ENCODE data around the gene RTKN.
"Not testable (repeated sequence)": the region's sequence is repeated elsewhere in the genome, so short reads cannot be mapped to it uniquely, and the experiment has no call there.

RTKN gene, protein sequence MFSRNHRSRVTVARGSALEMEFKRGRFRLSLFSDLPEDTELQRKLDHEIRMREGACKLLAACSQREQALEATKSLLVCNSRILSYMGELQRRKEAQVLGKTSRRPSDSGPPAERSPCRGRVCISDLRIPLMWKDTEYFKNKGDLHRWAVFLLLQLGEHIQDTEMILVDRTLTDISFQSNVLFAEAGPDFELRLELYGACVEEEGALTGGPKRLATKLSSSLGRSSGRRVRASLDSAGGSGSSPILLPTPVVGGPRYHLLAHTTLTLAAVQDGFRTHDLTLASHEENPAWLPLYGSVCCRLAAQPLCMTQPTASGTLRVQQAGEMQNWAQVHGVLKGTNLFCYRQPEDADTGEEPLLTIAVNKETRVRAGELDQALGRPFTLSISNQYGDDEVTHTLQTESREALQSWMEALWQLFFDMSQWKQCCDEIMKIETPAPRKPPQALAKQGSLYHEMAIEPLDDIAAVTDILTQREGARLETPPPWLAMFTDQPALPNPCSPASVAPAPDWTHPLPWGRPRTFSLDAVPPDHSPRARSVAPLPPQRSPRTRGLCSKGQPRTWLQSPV

DNA sequence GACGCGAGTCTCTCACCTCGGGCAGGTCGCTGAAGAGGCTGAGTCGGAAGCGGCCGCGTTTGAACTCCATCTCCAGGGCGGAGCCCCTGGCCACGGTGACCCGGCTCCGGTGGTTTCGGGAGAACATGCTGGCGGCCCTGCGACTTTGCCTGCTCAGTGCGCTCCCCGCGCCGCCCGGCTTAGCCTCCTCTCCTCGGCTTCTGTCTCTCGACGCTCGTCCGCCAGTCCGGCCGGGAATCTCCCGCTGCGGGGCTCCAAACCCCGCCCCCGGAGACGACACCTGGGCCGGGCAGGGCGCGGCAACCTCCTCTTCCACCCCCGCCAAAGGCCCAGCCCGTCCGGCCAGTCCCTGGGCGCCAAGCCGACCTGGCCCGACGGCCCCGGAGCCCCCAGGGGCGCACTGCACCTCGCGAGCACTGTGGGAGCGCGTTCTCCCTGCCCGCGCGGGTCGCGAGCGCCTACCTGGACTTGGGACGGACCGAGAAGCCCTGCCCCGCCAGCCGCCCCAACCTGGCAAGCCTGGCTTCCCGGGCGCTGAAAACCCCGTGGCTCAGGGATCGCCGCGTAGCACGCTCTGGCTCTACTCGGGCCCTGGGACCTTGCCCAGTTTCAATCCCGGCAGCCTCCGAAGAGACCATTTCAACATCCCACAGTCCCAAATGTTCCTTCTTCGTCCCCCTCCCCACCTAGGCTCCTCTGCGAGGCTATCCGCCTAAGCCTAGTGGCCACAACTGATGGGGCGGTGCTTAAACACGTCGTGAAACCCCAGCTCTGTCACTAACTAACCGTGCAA lies at the start of gene RTKN:
TSS of gene RTKN (minus strand) at position 248 of the 793 bp plus-strand sequence. CDS start at position 127, 121 bp downstream.
- DNase-seq (ENCODE audit: low read depth in 2 of 2) = no peak

DNA sequence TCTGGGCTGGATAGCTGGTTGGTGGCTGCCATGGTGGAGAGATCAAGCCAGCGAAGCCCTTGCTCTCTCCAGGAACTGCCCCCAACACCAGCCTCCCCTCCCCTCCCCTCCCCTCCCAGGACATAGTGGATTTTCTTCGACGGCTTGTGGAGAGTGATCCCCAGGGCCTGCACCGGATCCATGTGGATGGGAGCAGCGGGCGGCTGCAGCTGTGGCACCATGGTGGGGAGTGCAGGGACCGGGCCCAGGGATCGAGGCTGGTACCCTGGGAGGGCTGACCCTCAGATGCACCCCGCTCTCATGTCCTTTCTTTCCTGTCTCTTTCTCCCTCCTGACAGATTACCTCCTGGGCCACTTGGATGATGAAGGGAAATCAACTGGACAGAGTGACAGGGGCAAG lies 48.2 kb upstream of the RTKN start:
- no peak for DNase-seq (ENCODE audit: low read depth in 2 of 2)

DNA sequence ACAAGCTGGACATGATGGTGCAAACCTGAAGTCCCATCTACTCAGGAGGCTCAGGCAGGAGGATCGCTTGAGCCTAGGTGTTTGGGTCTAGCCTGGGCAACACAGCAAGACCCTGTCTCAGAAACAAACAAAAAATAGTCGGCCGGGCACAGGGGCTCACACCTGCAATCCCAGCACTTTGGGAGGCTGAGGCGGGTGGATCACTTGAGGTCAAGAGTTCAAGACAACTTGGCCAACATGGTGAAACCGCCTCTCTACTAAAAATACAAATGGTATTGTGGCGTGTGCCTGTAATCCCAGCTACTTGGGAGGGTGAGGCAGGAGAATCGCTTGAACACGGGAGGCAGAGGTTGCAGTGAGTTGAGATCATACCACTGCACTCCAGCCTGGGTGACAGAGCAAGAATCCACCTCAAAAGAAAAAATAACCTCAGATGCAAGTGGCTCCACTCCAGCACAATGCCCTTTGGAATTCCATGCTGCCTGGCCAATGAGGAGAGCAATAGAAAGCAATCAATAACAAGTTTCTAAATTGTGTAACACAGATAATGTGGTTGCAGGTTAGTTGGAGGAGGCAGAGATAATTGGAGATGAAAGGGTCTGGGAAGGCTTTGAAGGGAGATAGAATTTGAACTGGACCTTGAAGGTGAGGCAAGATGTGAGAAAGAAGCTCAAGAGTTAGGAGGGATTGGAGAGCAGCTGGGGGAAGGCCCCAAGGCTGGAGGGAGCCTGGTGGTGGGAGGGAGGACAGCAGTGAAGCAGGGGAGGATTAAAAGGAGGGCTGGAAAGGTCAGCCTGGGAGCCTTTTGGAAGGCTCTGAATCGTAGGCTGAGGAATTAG lies 47.1 kb upstream of the RTKN start:
- DNase-seq (ENCODE audit: low read depth in 2 of 2) = no peak

DNA sequence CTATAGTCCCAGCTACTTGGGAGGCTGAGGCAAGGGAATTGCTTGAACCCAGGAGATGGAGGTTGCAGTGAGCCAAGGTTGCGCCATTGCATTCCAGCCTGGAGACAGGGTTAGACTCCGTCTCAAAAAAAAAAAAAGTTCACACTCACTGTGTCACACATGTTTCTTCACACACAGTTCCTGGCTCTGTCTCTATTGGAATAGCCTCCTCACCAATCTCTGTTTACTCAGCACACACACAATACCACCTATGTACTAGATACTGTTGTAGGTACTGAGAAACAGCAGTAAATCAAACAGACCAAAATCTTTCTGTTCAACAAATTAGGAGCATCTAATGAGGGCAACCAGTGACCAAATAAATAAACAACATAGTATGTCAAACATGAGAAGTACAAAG lies 44.4 kb upstream of the RTKN start:
- DNase-seq (ENCODE audit: low read depth in 2 of 2) = no peak

DNA sequence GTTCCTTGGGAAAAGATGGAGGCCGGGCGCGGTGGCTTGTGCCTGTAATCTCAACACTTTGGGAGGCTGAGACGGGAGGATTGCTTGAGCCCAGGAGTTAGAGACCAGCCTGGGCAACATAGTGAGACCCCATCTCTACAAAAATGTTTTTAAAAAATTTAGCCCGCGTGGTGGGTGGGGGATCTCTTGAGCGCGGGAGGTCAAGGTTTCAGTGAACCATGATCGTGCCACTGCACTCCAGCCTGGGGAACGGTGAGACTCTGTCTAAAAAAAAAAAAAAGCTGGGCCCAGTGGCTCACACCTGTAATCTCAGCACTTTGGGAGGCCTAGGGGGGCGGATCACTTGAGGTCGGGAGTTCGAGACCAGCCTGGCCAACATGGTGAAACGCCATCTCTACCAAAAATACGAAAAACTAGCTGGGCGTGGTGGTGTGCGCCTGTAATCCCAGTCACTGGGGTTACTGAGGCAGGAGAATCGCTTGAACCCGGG lies 42.0 kb upstream of the RTKN start:
- DNase-seq (ENCODE audit: low read depth in 2 of 2) = not testable (repeated sequence)

DNA sequence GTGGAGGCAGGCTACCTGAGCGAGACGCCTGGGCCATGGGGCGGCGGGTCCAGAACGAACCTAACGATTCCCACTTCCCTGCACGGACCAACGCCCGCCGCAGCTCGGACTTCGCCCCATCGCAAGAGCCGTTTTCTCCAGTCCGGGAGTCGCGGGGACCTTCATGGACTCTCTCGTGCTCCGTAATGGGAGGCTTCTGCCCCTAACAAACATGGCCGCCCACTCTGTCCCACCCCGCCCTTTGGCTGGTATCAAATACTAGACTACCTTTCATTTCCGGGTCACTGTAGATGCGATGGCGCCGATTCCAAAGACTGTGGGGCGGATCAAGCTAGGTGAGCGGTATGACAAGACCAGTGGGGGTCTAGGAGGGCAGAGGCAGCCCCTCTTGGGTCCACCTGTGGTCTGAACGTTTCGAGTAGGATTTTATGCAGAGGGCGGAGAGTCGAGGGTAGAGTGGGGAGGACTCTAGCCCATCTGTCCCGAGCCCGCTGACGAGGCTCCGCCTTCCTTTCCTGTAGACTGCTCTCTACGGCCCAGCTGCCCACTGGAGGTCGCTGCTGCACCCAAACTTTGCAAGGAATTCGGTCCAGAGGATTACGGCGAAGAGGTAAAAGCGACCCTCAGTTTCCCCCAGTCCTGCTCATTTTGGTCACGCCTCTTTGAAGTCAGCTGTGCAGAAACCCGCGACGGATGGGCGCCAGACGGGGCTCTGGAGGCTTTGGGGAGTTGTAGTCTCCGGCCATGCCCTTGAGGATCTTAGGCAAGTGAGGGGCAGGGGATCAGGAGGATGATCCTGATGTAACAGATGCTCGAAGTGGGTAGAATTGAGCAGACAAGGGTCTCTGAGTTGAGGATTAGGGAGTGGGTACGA lies 41.3 kb upstream of the RTKN start, which contains the start of the genes CCDC142 and TTC31:
TSS of gene CCDC142 (minus strand) at position 198 of the 874 bp plus-strand sequence. CDS start at position 37, 161 bp downstream.
TSS of gene TTC31 (plus strand) at position 281 of the 874 bp plus-strand sequence. CDS start at position 296, 15 bp downstream.
- peak; percentile 73 to 81 for DNase-seq (ENCODE audit: low read depth in 2 of 2)

DNA sequence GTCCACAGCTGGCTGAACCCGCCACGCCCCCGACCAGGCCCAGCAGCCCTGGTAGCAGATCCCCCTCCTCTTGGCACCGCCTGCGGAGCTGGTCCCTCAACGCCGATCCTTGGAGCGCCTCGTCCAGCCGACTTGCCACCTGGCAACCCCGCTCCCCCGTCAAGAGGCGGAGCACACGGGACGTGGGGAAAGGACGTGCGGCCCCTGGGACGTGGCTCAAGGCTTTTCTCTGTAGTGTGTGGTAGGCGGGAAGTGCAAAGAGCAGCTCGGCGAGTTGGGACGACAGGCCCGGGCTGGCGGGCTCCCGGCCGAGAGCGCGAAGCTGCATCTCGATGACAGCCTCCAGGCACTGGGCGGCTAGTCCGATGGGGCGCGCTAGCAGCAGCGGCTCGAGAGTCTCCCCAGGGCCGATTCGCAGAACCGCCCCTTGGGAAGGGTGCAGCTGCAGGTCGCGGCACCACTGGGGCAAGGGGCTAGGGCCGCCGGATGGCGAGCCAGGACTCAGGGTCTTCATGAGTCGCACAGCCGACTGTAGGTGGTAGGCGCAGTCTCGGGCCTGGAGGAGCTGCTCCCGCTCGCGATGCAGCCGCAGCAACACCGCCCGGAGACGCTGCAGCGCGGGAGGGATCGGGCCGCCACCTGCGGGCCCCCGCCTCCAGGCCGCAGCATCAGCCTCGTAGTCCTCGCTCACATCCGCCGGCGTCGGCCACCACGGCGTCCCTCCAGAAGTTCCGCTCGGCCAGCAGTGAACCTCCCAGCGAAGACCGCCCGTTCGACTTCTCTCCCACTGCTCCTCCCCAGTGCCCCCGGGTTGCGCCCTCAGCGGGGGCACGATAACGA lies 40.4 kb upstream of the RTKN start:
- no peak for DNase-seq (ENCODE audit: low read depth in 2 of 2)

DNA sequence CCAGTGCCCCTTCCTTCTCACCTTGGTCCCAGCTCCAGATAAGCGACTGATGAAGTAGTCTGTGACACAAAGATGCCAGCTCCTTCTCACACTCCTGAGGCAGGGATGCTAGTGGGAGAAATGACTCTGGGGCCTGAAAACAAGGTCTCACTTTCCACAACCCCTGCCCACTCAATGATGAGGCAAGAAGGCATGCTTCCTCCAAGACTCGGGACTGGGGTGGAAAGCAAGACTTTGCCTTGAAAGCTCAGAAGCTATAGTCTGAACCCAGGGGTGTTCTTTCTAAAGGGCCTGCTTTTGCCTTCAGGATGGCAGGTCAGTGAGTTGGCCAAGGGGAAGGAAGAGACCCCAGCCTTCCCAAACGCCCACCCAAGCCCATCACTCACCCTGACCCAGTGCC lies 39.7 kb upstream of the RTKN start:
- DNase-seq (ENCODE audit: low read depth in 2 of 2) = no peak

DNA sequence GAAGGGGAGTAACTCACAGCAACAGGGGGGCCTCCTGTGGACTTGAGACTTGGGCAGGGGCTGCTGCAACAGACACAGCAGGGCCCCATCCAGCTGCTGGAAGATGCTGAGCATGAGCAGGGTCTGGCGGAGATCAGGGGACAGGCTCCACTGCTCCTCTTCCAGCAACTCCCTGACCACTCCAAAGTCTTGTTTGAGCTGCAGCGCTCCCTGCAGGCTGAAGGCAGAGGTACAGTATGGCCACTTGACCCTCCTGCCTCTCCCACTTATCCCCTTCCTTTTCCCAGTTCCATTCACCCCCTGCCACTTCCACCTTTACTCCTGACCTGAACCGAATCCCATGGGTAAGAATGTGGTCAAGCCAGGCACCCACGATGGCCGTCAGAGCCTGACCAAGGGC lies 33.2 kb upstream of the RTKN start:
- no peak for DNase-seq (ENCODE audit: low read depth in 2 of 2)

DNA sequence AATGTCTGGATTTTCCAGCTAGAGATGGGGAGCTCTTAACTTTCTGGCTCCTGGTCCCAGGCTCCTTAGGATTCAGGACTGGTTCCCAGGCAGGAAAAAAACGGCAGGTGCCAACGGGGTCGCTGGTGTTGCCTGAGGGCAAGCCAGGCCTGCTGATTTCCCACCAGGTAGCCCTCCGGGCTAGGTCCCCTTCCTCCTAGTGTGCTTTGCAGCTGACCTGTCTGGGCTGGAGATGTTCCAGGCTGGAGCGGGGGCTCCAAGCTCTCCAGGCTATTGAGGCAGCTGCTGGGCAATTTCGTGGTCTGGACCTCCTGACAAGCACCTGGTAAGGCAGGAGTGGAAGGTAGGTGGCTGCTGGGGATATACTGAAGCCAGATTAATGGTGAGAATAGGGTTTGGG lies 32.7 kb upstream of the RTKN start:
- DNase-seq (ENCODE audit: low read depth in 2 of 2) = no peak

DNA sequence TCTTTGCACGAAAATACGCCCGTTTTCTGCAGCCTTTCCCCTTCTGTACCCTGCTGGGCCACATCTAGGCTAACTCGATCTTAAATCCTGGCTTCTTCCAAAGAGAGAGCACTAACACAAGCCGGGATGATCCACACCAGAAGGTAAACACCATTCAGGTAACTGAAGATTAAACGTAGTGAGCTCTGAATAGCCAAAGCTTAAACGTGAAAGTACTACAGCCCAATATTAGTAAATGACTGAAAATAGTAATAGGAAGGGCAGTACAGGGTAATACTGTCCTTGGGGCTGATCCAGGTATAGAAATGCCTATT lies 31.2 kb upstream of the RTKN start:
- DNase-seq (ENCODE audit: low read depth in 2 of 2) = no peak

DNA sequence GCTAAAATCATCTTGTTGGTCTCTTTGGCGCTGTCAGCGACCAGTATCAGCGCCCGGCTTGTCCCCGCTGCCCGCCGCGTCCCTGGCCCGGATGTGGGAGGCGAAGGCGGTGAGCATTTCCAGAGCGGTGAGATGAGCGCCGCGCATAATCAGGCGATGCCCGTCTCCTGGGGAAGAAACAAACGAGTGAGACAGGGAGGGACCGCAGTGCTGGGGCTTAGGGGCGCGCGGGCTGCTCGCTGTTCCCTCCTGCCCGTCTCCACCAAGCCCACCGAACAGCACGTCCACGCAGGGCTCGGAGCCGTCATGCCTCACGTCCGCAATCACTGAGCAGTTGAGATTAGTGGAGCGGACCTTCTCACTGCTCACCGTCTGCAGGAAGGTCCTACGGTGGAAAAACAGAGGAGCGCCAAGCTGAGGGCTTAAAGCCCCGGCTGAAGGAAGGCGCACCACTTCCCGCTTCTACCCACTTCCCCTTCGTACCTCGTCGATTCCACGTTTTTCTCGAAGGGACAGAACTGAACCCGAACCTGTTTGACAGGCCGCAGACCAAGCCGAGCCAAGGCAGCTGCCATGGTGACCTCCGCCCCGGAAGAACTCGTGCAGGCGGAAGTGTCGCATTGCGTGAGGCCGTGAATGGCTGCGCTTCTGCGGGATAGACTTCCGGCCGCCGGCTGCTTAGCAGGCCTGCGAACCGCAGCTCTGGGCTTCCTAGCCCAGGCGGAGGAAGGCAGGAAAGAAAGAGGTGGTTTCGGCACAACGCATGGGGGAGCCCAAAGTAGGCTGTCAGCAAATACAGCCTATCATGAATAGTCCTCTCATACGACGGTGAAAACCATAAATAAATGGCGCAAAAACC lies 30.6 kb upstream of the RTKN start, which contains the start of gene MRPL53:
TSS of gene MRPL53 (minus strand) at position 595 of the 859 bp plus-strand sequence. CDS start at position 575, 20 bp downstream.
- DNase-seq (ENCODE audit: low read depth in 2 of 2) = peak; percentile 88 to 96

DNA sequence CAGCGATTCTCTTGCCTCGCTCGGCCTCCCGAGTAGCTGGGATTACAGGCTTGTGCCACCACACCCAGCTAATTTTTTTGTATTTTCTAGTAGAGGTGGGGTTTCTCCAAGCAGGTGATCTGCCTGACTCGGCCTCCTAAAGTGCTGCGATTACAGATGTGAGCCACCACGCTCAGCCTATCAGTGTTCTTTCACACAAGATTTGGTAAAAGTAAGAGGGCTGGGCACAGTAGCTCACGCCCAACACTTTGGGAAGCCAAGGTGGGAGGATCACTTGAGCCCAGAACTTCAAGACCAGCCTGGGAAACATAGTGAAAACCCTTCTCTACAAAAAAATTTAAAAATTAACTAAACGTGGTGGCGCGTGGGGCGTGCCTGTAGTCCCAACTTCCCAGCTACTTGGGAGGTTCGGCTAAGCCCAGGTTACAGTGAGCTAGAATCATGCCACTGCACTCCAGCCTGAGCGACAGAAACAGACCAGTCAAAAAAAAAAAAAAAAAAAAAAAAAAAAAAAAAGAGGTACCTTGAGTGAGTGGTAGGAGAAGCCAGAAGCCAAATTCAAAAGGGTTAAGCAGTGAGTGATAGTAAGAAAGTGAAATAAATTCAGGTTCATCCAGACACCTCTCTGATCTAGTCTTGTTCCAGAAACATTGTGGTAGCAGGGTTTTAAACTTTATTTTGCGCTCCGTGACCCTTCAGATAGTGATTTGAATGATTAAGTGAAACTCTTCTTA lies 29.8 kb upstream of the RTKN start:
- DNase-seq (ENCODE audit: low read depth in 2 of 2) = no peak

DNA sequence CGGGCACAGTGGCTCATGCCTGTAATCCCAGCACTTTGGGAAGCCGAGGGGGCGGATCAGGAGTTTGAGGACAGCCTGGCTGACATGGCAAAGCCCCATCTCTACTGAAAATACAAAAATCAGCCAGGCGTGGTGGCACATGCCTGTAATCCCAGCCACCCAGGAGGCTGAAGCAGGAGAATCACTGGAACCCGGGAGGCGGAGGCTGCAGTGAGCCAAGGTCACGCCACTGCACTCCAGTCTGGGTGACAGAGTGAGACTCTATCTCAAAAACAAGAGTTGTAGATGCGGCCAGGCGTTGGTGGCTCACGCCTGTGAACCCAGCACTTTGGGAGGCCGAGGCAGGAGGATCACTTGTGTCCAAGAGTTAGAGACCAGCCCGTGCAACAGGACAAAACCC lies 29.0 kb upstream of the RTKN start:
- not testable (repeated sequence) for DNase-seq (ENCODE audit: low read depth in 2 of 2)

DNA sequence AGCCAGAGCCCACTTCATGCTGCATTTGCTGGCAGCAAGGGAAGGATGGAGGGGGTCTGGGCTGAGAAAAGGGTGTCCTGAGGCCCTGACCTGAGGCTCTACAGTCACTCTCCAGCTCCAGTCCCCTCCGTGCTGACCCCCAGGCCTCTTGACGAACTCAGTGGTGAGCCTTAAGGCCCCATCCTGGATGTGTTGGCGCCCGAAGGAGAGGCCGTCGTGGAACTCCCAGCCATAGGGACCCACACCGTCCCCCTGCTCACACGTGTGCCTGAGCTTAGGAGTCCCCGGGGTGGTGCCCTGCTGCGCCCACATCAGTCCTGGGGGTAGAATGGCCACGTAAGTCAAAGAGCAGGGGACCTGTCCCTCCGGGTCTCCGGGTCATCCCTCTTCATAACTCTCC lies 22.7 kb upstream of the RTKN start:
- DNase-seq (ENCODE audit: low read depth in 2 of 2) = no peak

DNA sequence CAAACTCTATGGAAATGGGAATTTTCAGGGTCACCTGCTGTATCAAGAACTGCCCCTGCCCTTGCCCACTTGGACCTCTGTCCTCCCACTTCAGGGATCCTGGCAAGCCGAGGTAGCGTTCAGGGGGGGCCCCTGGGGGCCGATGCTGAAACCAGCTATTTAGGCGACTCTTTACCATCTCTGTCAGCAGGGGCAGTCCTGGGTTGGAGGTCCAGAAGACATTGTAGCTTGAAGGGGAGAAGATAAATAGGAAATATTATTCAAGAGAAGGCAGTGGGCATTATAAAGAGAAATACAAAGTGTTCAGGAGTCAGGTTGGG lies 21.0 kb upstream of the RTKN start:
- DNase-seq (ENCODE audit: low read depth in 2 of 2) = no peak

DNA sequence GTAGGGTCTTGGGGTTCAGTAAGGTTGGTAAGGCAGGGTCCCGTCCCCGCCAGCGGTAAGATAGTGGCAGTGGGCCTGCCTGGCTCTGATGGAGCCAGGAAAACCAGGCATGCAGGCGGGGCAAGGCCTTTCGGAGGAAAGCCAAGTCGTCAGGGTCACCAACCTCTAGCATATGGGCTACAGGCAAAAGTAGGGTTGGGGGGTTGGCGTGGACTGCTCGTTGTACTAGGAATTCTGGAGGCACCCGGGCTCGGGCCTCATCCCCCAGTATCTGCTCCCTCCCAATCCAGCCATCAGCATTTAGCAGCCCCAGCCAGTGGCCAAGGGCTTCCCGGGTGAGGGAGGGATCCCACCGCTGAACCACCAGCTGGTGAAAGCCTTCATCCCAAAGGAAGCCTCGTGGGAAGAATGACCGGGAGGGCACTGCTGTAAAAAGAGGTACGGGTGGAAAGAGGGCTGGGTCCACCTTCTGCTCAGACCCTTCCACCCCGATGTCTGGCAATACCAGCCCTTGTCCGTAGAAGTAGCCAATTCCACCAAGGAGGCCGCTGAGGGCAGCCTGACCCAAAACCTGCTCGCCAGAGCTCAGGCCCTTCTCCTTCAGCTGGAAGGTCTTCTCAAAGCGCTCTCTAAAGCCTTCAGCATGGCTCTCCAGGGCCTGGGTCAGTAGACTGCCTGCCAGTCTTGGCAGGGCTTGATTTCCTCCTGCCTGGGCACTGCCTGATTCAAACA lies 20.5 kb upstream of the RTKN start:
- no peak for DNase-seq (ENCODE audit: low read depth in 2 of 2)
